Stimulated activated naive CD8-positive, alpha-beta T cell treated with anti-CD3 and anti-CD28 coated beads, Interleukin-15, Interleukin-2, amounts not matched to agents 100 U/mL and 50 U/mL, for 24 hours (primary cell): Measurements from ENCODE around the gene EIPR1.
A peak's percentile ranks its signal among the peaks of the same experiment; 100 is the strongest.

Experiments
- ATAC-seq: fragments of 150-1000 bp; cut with Tn5 transposase; one replicate; pipeline ENCODE4 v1.10.0; 2021
- DNase-seq: peaks from one replicate; pipeline ENCODE4 v3.0.0; 2021

EIPR1 gene

GRCh38 chr2:3246928-3247714 lies 130.5 kb downstream of the EIPR1 start:
- ATAC-seq = no peak
- DNase-seq = no peak

GRCh38 chr2:3246406-3246805 lies 131.2 kb downstream of the EIPR1 start:
- ATAC-seq (no peak), DNase-seq (no peak)

GRCh38 chr2:3244486-3244885 lies 133.1 kb downstream of the EIPR1 start:
- DNase-seq = no peak

GRCh38 chr2:3243804-3244203 lies 133.8 kb downstream of the EIPR1 start:
- no peak for DNase-seq
- no peak for ATAC-seq

More at GRCh38 chr2:3244486-3244885, 133.1 kb downstream of the EIPR1 start:
- no peak for ATAC-seq

GRCh38 chr2:3242747-3243369 lies 134.8 kb downstream of the EIPR1 start:
- ATAC-seq (peak; percentile 32), DNase-seq (peak; percentile 26)

GRCh38 chr2:3241971-3242746 lies 135.5 kb downstream of the EIPR1 start:
- DNase-seq (no peak), ATAC-seq (no peak)

- no peak for DNase-seq
- peak; percentile 77 for ATAC-seq
Observed at GRCh38 chr2:3238951-3239841, 138.4 kb downstream of the EIPR1 start.

- peak; percentile 28 for ATAC-seq
- no peak for DNase-seq
Observed at GRCh38 chr2:3236300-3237045, 141.1 kb downstream of the EIPR1 start.

GRCh38 chr2:3233877-3234276 lies 143.7 kb downstream of the EIPR1 start:
- no peak for ATAC-seq

GRCh38 chr2:3229221-3229620 lies 148.4 kb downstream of the EIPR1 start:
- DNase-seq (no peak), ATAC-seq (no peak)

More at GRCh38 chr2:3233877-3234276, 143.7 kb downstream of the EIPR1 start:
- no peak for DNase-seq

- DNase-seq = no peak
- ATAC-seq = no peak
Observed at GRCh38 chr2:3224681-3225080, 152.9 kb downstream of the EIPR1 start.

GRCh38 chr2:3223080-3223923 lies 154.3 kb downstream of the EIPR1 start:
- ATAC-seq = peak; percentile 98
- DNase-seq = peak; percentile 88

GRCh38 chr2:3222636-3223035 lies 155.0 kb downstream of the EIPR1 start:
- DNase-seq = peak; percentile 66
- peak; percentile 75 for ATAC-seq

- no peak for DNase-seq
- no peak for ATAC-seq
Observed at GRCh38 chr2:3219536-3219935, 158.1 kb downstream of the EIPR1 start.

GRCh38 chr2:3217646-3218045 lies 160.0 kb downstream of the EIPR1 start:
- no peak for DNase-seq
- ATAC-seq = peak; percentile 11

- no peak for DNase-seq
- ATAC-seq = peak; percentile 52
Observed at GRCh38 chr2:3216841-3217495, 160.7 kb downstream of the EIPR1 start.

- DNase-seq (no peak), ATAC-seq (peak; percentile 55)
Observed at GRCh38 chr2:3214806-3215404, 162.7 kb downstream of the EIPR1 start.

- no peak for ATAC-seq
- DNase-seq = no peak
Observed at GRCh38 chr2:3214065-3214464, 163.6 kb downstream of the EIPR1 start.

GRCh38 chr2:3212984-3213383 lies 164.6 kb downstream of the EIPR1 start:
- no peak for ATAC-seq
- no peak for DNase-seq
